H1 (cell line): ENCODE data around the gene PPP1R1C. TPM values are rescaled to one million over a fixed set of nuclear protein-coding genes. Genes with fewer than 3 reads are reported as not detected.

Source experiments
- ATF3 ChIP-seq: IDR thresholded peaks from 2 replicates; pipeline ENCODE4 v1.6.1; 2011; ENCODE audit warnings: low read depth, mild to moderate bottlenecking, low read length; ENCODE audit not compliant: insufficient read depth
- CTBP2 ChIP-seq: IDR thresholded peaks from 2 replicates; pipeline ENCODE4 v1.7.0; 2011; ENCODE audit warnings: borderline replicate concordance, mild to moderate bottlenecking, moderate library complexity, mixed read lengths, low read length; ENCODE audit not compliant: insufficient read depth, insufficient read length
- FOSL1 ChIP-seq: IDR thresholded peaks from 2 replicates; pipeline ENCODE4 v1.6.1; 2011; ENCODE audit warnings: mild to moderate bottlenecking, low read depth, low read length, moderate library complexity; ENCODE audit not compliant: insufficient read depth
- KDM1A ChIP-seq: fragments of 200-600, 300-600 bp; sonication (generic); IDR thresholded peaks from 2 replicates; pipeline ENCODE4 v1.7.1; 2016; ENCODE audit warnings: mild to moderate bottlenecking, low read length, borderline replicate concordance
- POLR2AphosphoS5 ChIP-seq: IDR thresholded peaks from 2 replicates; pipeline ENCODE4 v1.6.1; 2011; ENCODE audit warnings: low read depth, low read length
- SIRT6 ChIP-seq: IDR thresholded peaks from one replicate; pipeline ENCODE4 v1.7.1; 2012; ENCODE audit warnings: low read length, inconsistent platforms
- TCF12 ChIP-seq: IDR thresholded peaks from 2 replicates; pipeline ENCODE4 v1.6.1; 2011; ENCODE audit warnings: low read depth, mild to moderate bottlenecking, low read length
- polyA plus RNA-seq, 7 experiments: library from polyadenylated mRNA; depleted of rRNA in 3 of 7; stranded (reverse) in 5 of 7; unstranded in 2 of 7; fragments of >200 nt in 5 of 7; fragments of 200-250 nt in 2 of 7; gene quantifications; 1 replicate in 5 of 7; 2 replicates in 1 of 7; 4 replicates in 1 of 7; pipeline versions ENCODE4 v1.2.1 to v1.2.3, GENCODE V29; 2011 to 2013; ENCODE audit warnings: missing spikeins in 2 of 7, mixed read lengths in 2 of 7
- total RNA-seq: library from RNA; stranded (reverse); fragmentation: NEBNext Ultra II Directional; extraction: Animal tissue kit (Norgen Biotek cat#: 25700); gene quantifications from 2 replicates; pipeline ENCODE4 v1.2.1, GENCODE V29; 2021

Gene PPP1R1C
- total and polyA plus RNA-seq, 2 of the 8 experiments (the other 6 are each of a cell fraction or from before 2014, with no cell fraction given): 1.3 to 5.3 TPM

DNA sequence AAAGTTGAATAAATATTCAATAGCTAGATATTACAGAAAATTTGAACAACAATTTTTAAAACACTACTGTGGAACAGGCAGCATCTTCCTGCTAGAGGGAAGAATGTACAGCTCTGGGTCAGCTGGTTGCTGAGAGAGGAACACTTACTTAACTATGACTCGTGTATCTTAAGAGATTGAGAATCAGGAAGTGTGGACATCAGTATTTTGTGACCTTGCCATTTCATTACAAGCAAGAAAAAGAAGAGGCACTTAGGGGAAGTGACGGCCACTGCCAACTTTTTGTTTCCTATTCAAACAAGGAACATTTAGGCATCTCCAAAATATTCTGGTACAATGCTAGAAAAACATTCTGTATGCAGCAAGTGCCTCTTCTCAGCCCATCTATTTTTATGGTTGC, 48.2 kb upstream of the PPP1R1C start (continued):
- no peak for TF ChIP-seq SIRT6
- no peak for TF ChIP-seq FOSL1
- no peak for TF ChIP-seq KDM1A
- TF ChIP-seq CTBP2: no peak
- TF ChIP-seq TCF12: no peak
- TF ChIP-seq ATF3: no peak
- no peak for TF ChIP-seq POLR2AphosphoS5
